HUDEP-2 (cell line): ENCODE results near the gene GNAI2.
"Not testable (repeated sequence)": the region's sequence is repeated elsewhere in the genome, so short reads cannot be mapped to it uniquely, and the experiment has no call there.

Source experiments
- DNase-seq, 76 experiments: peaks; one replicate each; lab custom pipeline; 2025; ENCODE audit not compliant: unreplicated experiment in 76 of 76; lab: John Stamatoyannopoulos, UW

Gene GNAI2

DNA sequence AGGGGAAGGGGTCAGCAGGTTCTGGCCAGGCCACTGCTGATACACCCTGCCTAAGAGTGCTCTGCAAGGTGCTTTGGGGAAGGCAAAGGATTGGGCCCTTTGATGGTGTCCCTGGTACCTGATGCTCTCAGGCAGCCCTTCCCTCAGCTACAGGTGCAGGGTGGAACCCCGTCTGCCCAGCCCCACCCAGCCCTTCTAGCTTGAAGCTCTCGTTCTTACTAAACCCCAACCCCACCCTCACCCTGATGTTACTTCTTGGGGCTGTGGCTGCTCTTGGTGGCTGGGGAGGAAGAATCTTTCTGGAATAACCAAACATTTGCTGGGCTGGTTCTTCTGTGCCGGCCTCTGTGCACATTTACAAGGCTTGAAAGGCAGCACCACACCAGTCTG, 6.4 kb downstream of the GNAI2 start:
- DNase-seq = no peak

DNA sequence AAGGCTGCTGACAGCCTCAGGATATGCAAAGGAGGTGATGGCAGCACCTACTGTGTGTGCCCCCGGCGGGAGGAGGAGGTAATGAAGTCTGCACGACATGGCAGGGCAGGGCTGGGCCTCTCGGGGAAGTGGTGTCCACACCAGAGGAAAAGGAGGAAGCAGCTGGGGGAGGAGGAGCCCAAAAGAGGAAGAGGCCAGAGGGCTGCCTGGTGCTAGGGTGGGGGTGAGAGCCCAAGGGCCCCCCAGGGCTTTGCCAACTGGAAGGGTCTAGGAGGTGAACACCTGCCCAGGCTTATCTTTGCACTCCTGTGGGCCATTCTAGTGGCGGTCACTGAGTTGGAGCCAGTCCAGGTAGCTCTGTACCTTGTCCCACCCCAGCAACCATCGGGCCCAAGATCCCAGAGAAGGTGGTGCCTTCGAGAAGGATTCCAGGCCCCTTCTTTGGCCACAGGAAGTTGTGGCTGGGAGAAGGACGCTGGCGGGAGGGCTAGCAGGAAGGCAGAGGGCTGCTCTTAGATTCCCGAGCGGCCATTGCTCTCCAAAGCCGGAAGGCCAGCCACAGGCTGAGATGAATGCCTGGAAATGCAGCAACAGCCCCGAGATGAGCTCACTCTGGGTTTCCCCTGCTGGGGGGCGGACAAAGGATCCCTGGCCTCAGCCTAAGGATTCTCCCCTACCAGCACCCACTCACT, 7.0 kb downstream of the GNAI2 start:
- peak in 36 of 76 experiments; percentile 0 to 55 (median 24) for DNase-seq

DNA sequence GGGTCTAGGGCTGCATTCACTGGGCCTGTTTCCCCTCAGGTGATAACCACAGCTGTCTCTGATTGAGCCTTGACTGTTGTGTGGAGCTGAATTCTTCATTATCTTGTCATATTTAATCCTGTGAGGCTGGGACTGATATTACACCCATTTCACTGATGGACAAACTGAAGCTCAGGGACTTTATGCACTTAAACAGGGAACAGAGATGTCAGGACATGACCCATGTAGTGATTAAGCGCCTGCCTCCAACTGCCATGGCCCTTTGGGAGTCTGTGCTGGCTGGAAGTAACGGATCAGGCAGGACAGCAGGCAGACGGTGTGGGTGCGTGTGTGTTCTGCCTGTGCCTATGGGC, 7.5 kb downstream of the GNAI2 start:
- DNase-seq = no peak

DNA sequence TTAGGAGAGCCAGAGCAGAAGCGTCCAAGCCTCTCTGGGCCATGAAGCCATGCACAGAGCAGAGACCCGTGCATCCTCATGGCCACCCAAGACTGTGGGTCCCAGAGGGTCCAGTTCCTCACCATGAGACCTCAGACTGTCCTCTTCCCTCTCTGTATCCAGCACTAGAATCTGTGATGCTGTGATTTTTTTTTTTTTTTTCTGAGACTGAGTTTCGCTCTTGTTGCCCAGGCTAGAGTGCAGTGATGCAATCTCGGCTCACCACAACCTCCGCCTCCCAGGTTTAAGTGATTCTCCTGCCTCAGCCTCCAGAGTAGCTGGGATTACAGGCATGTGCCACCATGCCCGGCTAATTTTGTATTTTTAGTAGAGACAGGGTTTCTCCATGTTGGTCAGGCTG, 8.8 kb downstream of the GNAI2 start:
- not testable (repeated sequence) for DNase-seq

DNA sequence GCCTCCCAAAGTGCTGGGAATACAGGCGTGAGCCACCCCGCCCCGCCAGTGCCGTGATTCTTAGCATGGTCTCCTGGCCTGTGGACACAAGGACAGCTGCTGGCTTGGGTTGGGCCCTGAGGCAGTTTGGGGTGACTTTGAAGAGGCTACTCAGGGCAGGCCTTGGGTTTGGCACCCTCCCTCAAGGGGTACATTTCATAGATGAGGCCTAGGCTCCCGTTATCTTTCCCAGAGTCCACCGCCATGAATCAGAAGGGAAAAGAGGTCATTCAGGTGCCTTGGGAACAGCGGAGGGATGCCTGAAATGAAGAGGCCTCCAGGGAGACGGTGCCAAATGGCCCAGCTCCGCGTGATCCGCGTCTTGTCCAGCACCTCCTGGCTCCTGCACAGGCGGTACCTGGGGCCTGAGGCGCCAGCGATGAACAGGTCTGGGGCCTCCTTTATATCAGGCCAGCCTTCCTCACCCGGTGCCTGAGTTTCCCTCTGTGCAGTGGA, 9.3 kb downstream of the GNAI2 start:
- no peak for DNase-seq

DNA sequence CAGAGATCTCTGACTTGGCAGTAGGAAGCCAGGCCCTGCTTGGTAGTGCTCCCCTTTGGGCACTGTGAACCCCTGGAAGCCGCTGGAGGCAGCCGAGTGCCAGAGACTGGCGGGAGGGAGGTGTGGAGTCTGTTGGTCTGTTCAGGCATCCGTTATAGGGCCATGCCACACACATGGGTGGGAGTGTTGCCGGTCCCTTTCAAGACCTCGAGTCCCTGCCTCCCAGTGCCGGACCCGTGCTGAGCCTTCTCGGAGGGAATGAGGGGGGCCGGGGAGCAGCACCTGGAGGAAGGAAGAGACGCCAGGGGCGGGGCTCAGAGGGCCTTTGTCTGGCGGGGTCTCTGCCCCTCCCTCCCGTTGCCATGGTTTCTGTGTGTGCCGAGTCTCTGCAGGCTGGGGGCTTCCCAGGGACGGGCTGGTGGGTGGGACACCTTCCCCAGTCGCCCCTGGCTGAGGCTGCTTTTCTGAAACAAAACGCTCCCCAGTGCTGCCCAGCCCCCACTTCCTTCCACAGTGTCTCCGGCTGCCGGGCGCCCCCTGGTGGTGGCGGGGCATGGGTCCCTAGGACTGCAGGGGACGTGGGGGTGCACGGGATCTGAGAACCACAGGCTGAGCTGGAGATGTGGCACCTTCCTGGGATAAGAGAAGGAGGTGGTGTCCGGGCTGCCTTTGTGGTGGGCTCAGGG, 10.0 kb downstream of the GNAI2 start:
- DNase-seq = peak in 73 of 76 experiments; percentile 17 to 92 (median 76)

DNA sequence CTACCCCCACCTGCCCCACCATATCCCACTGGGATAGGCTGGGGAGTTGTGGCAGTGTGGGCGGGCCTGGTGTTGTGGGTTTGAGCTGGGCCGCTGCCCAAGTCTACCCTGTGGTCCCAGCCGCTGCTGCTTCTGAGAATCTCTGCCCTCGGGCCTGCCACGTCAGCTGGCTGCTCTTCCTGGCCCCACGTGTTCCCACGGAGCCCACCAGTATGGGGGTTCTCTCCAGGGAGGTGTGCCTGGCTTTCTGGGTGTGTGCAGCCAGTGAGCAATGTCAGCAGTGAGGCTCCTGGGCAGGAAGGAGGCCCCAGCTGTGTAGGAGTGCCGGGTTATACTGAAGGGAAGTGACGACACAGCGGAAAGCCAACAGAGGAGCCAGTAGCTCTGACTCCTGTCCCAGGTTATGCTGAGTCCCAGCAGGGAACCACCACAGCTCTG, 10.5 kb downstream of the GNAI2 start:
- DNase-seq = peak in 62 of 76 experiments; percentile 17 to 88 (median 59)

DNA sequence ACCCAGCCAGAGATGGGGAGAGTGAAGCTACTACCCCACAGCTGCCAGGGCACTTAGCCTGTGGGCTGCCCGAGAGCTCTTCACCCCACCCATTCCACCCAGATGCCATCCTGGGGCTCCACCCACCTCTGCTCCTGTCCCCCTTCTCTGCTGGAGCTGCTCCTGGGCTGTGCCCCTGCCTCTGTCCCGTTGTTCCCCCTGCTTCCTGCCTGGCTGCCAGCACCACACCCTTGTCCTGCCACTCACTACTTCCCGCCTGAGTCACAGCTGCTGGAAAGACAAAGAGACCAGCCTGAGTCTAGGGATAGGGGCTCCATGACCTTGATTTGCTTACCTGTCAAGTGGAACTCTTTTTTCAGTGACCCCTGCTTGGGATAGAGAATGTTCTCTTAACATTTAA, 12.4 kb downstream of the GNAI2 start:
- no peak for DNase-seq

DNA sequence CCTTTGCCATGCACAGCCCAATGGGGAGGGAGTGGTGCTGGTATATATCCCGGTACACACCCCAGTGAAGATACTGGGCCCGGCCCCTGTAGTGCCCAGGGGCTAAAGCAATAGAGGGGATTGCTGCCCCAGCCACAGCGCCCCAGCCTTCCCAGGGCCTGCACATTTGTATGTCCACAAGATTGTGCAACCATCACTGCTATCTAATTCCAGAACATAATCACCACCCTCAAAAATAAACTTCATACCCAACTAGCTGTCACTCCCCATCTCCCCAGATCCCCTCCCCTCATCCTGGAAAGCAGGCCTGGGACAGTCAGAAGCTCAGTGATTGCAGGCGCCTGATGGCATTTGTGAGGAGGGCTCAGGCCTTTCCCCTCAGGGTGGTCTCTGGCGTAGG, 13.5 kb downstream of the GNAI2 start:
- DNase-seq = no peak

DNA sequence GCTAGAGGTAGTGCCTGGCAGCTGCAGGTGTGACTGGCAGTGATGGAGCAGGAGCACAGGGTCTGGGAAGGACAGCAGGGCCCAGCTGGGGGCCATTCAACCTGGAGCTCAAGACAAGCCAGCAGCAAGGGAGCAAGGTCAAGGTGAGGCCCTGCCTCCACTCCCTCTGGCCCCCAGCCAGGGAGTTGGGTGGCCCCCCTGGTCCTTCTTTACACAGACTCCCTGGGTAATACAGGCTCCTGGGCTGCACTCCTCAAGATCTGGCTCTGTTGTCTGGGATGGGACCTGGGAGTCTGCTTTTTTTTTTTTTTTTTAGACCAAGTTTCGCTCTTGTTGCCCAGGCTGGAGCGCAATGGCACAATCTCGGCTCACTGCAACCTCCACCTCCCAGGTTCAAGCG, 14.5 kb downstream of the GNAI2 start:
- no peak for DNase-seq

DNA sequence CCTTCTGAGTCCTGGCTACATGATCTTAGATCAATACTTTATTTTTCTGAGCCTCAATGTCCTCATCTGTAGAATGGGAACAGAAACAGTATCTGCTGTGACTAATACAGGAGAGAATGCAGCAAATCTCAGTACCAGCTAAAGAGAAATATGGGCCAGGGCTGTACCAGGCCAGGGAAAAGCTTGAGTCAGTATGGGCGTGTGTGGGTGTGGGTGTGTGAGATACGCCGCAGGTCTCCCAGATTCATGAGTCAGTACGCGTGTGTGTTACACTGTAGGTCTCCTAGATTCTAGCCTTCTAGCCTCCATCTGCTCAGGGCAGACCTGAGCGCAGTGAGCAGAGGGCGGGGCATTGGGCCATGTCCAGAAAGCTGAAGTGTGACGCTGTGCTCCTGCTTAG, 15.2 kb downstream of the GNAI2 start:
- peak in 70 of 76 experiments; percentile 31 to 92 (median 66) for DNase-seq

DNA sequence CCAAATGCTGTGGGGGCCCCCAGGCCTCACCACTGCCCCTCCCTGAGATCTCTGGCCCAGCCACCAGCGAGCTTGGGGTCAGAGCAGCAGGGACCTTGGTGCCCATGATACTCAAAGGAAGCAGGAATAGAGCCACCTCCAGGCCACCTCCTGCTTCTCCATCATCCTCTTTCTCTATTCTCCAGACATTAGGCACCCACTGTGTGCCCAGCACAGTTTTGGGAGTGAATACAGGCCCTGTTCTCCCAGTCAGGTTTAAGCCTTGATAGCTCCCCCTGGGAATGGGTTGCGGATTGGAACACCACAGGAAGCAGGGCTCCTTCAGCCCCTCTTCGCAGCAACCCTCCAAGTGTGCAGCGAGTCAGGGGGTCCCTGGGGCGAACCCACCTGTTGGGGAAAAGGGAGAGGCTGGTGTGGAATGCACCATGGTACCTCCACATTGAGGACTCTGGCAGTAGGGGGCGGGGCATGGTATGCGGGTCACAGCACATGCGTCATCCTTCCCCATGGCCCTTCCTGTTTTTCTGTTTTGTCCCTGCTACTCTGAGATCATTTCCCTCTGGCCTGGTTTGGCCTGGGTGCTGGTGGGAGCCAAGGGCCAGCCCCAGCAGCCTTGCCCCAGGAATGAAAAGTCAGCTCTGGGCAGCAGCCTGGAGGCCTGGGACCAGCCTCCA, 18.7 kb downstream of the GNAI2 start:
- DNase-seq = no peak

DNA sequence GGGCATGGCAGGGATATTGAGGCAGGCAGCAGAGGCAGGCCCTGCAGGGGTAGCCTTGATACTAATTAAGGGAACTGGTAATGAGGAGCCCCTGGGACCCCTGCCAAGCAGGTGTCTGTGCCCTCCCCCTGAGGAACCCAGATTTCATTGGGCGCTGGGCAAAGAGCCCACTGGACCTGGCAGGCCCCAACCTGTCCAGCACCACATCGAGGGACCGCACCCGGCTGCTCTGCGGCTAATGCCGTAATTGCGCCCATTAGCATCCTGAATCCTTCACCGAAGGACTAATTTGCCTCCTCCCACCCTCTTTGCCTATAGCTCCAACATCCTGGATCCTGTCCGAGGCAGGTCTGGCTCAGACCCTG, 19.2 kb downstream of the GNAI2 start:
- DNase-seq = no peak

DNA sequence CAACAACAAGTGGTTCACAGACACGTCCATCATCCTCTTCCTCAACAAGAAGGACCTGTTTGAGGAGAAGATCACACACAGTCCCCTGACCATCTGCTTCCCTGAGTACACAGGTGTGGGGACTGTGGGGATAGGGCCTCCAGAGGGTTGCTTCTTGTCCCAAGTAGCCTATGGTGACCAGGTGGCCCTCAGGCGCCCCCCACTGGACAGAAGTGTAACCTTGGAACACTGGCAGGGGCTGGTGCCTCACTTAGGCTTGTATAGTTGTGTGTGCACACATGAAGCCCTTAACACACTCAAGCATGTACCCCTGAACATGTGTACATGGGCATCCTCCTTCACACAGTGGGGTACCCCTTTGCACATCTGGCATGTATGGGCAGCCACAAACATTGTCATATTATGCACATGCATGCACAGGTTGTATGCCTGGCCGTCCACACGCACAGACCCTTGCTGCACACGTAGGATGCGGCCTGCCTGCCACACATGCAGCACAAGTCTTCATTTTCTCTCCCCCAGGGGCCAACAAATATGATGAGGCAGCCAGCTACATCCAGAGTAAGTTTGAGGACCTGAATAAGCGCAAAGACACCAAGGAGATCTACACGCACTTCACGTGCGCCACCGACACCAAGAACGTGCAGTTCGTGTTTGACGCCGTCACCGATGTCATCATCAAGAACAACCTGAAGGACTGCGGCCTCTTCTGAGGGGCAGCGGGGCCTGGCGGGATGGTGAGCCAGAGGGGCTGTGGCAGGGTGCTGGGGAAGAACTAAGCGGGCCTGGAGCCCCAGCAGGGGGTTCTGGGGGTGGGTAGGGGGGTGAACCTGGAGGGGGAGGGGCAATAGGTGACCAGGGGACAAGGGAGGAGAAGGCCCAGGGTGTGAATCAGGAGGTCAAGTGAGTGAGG, 21.2 kb downstream of the GNAI2 start:
- peak in 44 of 76 experiments; percentile 4 to 65 (median 32) for DNase-seq

DNA sequence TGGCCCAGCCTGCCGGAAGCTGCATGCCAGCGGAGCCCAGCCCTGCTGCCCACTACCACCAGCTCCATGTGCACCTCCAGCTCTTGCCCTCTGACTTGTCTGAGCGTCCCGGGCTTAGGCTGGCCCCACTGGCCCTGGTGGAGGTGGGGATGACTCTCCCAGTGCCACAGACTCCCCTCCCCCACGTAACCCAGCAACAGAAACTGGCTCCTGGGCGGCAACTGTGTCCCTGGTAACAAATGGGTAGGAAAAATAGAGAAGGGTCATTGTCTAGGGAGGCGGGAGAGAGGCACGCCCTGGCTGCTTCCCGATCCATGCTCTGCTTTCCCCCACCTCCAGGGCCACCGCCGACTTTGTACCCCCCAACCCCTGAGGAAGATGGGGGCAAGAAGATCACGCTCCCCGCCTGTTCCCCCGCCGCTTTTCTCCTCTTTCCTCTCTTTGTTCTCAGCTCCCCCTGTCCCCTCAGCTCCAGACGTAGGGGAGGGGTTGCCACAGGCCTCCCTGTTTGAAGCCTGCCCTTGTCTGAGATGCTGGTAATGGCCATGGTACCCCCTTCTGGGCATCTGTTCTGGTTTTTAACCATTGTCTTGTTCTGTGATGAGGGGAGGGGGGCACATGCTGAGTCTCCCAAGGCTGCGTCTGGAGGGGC, 22.2 kb downstream of the GNAI2 start:
- DNase-seq = no peak

DNA sequence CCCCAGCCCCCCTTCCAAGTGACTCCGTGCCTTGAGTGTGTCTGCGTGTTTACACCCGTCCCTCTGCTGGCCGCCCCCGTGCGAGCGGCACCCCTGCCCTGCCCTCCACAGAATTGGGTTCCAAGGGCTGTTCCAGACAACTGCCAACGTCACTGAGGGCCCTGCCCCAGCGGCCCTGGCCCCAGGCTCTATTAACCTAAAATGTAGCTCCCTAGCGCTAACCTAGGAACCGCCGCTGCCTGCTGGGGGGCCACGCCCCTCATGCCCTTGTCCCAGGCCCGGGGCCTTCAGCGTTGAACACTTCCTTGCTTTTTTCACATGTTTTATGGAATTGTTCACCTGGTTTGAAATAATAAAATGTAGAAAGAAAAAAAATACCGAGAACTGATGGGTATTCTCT, 23.0 kb downstream of the GNAI2 start:
- DNase-seq = no peak

DNA sequence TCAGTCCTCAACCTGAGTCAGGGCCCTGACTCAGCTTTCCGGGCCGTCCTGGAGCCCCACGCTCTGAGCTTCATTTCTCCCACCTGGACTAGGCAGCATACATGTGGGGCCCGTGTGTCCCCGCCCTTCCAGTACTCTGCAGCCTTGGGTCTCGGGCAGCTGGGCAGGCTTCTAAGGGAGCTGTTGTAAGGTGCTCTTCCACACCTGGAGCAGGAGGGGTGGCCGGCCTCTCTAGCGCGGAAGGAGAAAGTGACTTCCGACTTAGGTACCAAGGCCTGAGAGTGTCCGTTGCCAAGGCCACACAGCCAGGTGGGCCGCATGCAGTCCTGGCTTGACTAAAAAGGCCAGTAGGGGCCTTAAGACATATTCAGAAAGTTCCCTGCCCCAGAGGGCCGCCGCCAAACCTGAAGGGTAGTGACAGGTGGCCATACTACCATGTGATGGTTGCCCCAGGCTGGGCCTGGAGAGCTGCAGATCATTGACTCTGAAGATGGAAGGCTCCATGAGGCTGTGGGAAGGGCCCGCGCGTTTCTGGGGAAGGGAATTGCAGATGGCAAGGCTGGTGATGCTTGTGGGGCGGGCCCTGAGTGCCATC, 23.5 kb downstream of the GNAI2 start:
- no peak for DNase-seq

DNA sequence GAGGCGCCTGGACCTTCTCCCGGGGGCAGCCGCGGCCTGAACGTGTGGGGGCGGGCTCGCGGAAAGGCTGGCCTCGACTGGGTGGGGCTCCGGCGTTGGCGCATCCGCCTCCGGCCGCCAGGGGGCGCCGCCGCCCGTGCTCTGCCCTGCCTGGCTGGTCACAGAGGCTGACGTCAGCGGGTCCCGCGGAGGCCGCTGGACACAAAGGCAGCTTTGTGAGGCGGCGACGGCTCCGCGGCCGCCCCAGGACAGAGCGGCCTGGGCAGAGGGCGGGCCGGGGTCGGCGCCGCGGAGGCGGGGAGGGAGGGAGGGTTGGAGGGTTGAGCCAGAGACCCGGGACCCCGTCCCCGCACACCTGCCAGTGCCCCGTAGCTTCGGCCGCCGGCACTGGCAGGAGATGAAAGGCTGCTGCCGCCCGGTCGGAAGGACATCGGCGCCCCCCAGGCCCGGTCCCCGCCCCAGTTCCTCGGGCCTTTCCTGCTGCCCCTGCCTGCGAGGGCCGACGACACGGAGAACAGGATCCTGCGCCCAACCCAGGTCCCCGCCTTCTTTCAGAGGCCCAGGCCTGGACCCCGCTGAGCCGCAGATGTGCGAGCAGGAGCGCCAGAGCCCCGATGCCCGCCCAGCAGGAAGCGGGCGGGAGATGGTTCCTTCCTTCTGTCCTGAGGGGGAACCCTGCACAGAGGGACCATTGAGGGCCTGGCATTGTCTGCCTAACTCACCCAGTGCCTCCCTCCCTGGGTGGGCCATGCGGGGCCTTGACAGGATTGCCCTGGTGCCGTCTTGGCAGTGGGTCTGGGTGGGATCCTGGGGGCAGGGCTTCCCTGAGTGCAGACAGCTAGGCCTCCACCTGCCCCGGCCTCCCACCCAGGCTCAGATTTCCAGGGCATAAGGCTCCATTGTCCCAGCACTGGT, 24.3 kb downstream of the GNAI2 start:
- DNase-seq = peak in 73 of 76 experiments; percentile 14 to 89 (median 72)

DNA sequence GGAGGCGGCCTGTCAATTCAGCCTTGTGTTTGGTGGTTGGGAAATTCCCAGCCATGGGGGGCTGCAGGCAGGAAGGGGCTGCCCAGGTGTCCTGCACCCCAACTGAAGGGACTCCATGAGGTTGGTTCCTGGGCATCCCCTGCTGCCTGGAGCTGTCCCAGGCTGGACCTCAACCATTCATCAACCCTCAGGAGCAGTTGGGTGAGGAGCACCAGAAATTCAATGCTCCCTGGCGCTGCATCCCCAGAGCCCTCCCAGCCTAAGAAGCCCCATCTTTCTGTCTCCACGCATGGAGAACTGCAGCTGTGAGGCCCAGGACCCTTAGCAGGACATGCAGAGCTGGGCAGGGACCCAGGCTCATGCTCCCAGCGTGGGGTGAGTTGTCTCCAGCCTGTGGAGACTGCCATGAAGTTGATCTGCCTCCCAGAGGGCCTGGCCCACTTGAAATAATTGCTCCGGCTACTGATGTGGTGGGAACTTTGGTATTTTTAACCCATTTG, 25.0 kb downstream of the GNAI2 start:
- DNase-seq = no peak
